Measurements from ENCODE around the gene AHCYL1. TPM values are rescaled to one million over a fixed set of nuclear protein-coding genes. Genes with fewer than 3 reads are reported as not detected.

AHCYL1 gene
- total and polyA plus RNA-seq, 10 of the 15 experiments (the other 5 are each of a cell fraction or from before 2014, with no cell fraction given) = 24.7 to 73.6 (median 46.8) TPM

DNA sequence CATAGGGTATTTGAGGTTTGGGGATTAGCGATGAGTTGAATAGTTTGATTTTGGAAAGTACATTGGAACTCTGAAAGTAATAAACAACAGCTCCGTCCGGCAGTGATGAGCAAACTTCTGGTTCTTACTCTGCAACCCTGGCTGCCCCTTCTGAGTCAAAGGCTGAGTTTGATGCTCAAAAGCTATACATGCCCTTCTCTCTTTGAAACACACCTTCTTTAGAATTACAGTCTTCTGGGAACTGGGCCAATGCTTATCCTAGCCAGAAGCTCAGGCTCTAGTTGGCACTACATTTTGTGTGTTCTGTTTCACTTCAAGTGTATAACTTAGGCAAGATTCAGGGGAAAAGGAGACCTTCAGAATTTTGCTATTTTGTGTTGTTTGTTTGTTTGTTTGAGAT is 9.3 kb downstream of the AHCYL1 start (continued):
- TF ChIP-seq, protein P1, sequence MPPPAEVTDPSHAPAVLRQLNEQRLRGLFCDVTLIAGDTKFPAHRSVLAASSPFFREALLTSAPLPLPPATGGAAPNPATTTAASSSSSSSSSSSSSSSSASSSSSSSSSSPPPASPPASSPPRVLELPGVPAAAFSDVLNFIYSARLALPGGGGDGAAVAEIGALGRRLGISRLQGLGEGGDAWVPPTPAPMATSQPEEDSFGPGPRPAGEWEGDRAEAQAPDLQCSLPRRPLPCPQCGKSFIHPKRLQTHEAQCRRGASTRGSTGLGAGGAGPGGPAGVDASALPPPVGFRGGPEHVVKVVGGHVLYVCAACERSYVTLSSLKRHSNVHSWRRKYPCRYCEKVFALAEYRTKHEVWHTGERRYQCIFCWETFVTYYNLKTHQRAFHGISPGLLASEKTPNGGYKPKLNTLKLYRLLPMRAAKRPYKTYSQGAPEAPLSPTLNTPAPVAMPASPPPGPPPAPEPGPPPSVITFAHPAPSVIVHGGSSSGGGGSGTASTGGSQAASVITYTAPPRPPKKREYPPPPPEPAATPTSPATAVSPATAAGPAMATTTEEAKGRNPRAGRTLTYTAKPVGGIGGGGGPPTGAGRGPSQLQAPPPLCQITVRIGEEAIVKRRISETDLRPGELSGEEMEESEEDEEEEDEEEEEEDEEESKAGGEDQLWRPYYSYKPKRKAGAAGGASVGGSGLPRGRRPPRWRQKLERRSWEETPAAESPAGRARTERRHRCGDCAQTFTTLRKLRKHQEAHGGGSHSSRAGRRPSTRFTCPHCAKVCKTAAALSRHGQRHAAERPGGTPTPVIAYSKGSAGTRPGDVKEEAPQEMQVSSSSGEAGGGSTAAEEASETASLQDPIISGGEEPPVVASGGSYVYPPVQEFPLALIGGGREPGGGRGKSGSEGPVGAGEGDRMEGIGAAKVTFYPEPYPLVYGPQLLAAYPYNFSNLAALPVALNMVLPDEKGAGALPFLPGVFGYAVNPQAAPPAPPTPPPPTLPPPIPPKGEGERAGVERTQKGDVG (CRISPR knock-in tag; IDR thresholded peaks at IDR 0.05) = no peak

DNA sequence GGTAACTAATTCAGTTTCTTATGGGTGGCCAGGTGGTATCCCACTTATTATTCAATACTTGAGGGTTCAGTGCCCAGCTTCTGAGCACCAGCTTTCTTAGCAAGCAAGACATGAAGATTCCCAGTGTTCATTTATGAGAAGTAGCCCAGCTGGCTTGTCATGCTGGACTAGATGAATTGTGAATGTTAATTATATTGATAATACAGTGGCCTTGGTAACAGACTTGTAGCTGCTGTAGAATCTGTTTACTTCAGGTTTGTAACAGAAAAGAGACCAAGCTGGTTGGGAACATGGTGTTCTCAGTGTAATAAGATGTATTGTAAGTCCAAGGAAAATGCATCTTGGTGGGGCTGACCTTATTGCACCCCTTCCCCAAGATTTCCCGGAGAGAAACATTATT is 10.1 kb downstream of the AHCYL1 start:
- no TSS peak for BruUV-seq (replicated peaks)
- no peaks in the 10 kb centered on the region for H3K9me3 ChIP-seq (replicated peaks; ENCODE audit: control insufficient read depth, insufficient read depth, low read length)
- CTCF ChIA-PET = interaction anchor here (1.8 to 4.8 kb wide), 3 partner anchors 10 to 217 kb away, joined by 6 to 42 read pairs (median 11); partner anchors contain the start of gene AHCYL1
- POLR2A ChIA-PET = interaction anchor here (1.1 kb wide), 1 partner anchor 9 kb away, joined by 3 read pairs; no protein-coding TSS in a partner anchor
- in situ Hi-C loops (cut with MboI) (no loop called here), intact Hi-C loops (cut with micrococcal nuclease; ENCODE audit: unreplicated experiment) (no loop called here)
- DNase-seq (ENCODE audit: low read depth, low spot score) (no peak), FAIRE-seq (no peak), ATAC-seq (no peak)
- RAD21 ChIA-PET (ENCODE audit: unreplicated experiment) = no interaction called here
- no peaks in the 10 kb centered on the region for H4K20me1 ChIP-seq (ENCODE audit: control insufficient read depth, insufficient read depth)
- H3K27ac ChIP-seq (ENCODE audit: control insufficient read depth, insufficient read depth) = no peak overlapping the region
- no peak overlapping the region for H2AFZ ChIP-seq (ENCODE audit: control insufficient read depth, low read depth, low read length)
- H3K4me3 ChIP-seq = no peak overlapping the region
- no peak overlapping the region for H3K4me2 ChIP-seq (ENCODE audit: control insufficient read depth, insufficient read depth)
- H3K36me3 ChIP-seq (ENCODE audit: control insufficient read depth in 2 of 2, insufficient read depth in 2 of 2, low read length in 1 of 2) = peaks cover 0 to 3% of the 10 kb centered on the region in 2 experiments; a peak in 1 of 4 replicates
- TF ChIP-seq CREB1 (IDR thresholded peaks at IDR 0.05; ENCODE audit: low read depth) = no peak
- TF ChIP-seq, protein P2, sequence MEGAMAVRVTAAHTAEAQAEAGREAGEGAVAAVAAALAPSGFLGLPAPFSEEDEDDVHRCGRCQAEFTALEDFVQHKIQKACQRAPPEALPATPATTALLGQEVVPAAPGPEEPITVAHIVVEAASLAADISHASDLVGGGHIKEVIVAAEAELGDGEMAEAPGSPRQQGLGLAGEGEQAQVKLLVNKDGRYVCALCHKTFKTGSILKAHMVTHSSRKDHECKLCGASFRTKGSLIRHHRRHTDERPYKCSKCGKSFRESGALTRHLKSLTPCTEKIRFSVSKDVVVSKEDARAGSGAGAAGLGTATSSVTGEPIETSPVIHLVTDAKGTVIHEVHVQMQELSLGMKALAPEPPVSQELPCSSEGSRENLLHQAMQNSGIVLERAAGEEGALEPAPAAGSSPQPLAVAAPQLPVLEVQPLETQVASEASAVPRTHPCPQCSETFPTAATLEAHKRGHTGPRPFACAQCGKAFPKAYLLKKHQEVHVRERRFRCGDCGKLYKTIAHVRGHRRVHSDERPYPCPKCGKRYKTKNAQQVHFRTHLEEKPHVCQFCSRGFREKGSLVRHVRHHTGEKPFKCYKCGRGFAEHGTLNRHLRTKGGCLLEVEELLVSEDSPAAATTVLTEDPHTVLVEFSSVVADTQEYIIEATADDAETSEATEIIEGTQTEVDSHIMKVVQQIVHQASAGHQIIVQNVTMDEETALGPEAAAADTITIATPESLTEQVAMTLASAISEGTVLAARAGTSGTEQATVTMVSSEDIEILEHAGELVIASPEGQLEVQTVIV (IDR thresholded peaks at IDR 0.05; ENCODE audit: borderline replicate concordance, partially characterized antibody) = no peak
- TF ChIP-seq RUNX3 (IDR thresholded peaks at IDR 0.05; ENCODE audit: low read length) = no peak
- TF ChIP-seq RB1 (IDR thresholded peaks at IDR 0.05; ENCODE audit: borderline replicate concordance) = no peak
- TF ChIP-seq, protein P3, sequence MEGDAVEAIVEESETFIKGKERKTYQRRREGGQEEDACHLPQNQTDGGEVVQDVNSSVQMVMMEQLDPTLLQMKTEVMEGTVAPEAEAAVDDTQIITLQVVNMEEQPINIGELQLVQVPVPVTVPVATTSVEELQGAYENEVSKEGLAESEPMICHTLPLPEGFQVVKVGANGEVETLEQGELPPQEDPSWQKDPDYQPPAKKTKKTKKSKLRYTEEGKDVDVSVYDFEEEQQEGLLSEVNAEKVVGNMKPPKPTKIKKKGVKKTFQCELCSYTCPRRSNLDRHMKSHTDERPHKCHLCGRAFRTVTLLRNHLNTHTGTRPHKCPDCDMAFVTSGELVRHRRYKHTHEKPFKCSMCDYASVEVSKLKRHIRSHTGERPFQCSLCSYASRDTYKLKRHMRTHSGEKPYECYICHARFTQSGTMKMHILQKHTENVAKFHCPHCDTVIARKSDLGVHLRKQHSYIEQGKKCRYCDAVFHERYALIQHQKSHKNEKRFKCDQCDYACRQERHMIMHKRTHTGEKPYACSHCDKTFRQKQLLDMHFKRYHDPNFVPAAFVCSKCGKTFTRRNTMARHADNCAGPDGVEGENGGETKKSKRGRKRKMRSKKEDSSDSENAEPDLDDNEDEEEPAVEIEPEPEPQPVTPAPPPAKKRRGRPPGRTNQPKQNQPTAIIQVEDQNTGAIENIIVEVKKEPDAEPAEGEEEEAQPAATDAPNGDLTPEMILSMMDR (IDR thresholded peaks at IDR 0.05 in 2 of 3, conservative IDR thresholded peaks at IDR 0.05 in 1 of 3; ENCODE audit: control insufficient read depth in 2 of 3, extremely low read depth in 1 of 3, insufficient read depth in 1 of 3, low read depth in 3 of 3, low read length in 3 of 3) = no peak
- TF ChIP-seq CHD1 (IDR thresholded peaks at IDR 0.05; ENCODE audit: low read depth, low read length) = no peak
- TF ChIP-seq RELA (IDR thresholded peaks at IDR 0.05; ENCODE audit: borderline replicate concordance, partially characterized antibody) = no peak
- no peak overlapping the region for H3K9ac ChIP-seq (ENCODE audit: control insufficient read depth, insufficient read depth, low read length)
- peaks cover 10% of the 10 kb centered on the region for H3K79me2 ChIP-seq (ENCODE audit: control insufficient read depth, insufficient read depth, low read length)
- H3K4me1 ChIP-seq (ENCODE audit: control insufficient read depth, insufficient read depth, low read length) = no peaks in the 10 kb centered on the region
- no peaks in the 10 kb centered on the region for H3K27me3 ChIP-seq (replicated peaks in 1 of 2; ENCODE audit: control insufficient read depth in 2 of 2, insufficient read depth in 2 of 2, low read length in 1 of 2)
- 88% methylated on average over 1 of the region's 1 CpG for WGBS (ENCODE audit: insufficient coverage, insufficient replicate concordance, low lambda C conversion rate, missing lambda C conversion rate)
- SMC1A ChIA-PET (ENCODE audit: uncharacterized antibody, unreplicated experiment) = interaction anchor here (0.7 to 3.4 kb wide), 3 partner anchors 10 to 19 kb away, joined by 3 to 24 read pairs (median 11); partner anchors contain the start of gene AHCYL1

Measured in GM12878 (cell line).